HepG2 (cell line): Measurements from ENCODE around the gene AANAT. TPM values are rescaled to one million over a fixed set of nuclear protein-coding genes. Genes with fewer than 3 reads are reported as not detected.

Experiments
- polyA plus RNA-seq, 8 experiments: library from polyadenylated mRNA; depleted of rRNA in 3 of 8; stranded (reverse) in 7 of 8; unstranded in 1 of 8; fragments of >200 nt; fragmentation: Illumina TruSeq in 4 of 8; extraction: Trizol in 4 of 8; gene quantifications; 2 replicates each; pipeline versions ENCODE4 v1.2.1 to v1.2.3, GENCODE V29; 2011 to 2016; ENCODE audit warnings: low read depth in 4 of 8, missing spikeins in 1 of 8, mixed read lengths in 1 of 8; ENCODE audit not compliant: insufficient read depth in 1 of 8
- total RNA-seq, 5 experiments: library from RNA; depleted of rRNA; stranded (reverse); fragments of >200 nt; fragmentation: Illumina TruSeq; extraction: Trizol; gene quantifications; 2 replicates each; pipeline ENCODE4 v1.2.3, GENCODE V29; 2016; ENCODE audit warnings: low read depth in 1 of 5

Gene AANAT
- total and polyA plus RNA-seq, 2 of the 13 experiments (the other 11 are each of a cell fraction or from before 2014, with no cell fraction given): 0.07 TPM; not detected in 1

Other genes with a start within 250 kb of the AANAT start
- gene RNF157, start 227.1 kb upstream of the AANAT start, total RNA-seq (2016; rRNA removed; fragmentation: Illumina TruSeq; extraction: Trizol): 1.4 and 1.5 TPM in 2 replicates
- 0.44 and 0.82 TPM in 2 replicates for gene RNF157, start 227.1 kb upstream of the AANAT start, polyA plus RNA-seq (2011; rRNA removed)
- gene UBALD2, start 202.3 kb upstream of the AANAT start, total RNA-seq (2016; rRNA removed; fragmentation: Illumina TruSeq; extraction: Trizol): 3.3 and 5.3 TPM in 2 replicates
- 50.5 and 89.7 TPM in 2 replicates for gene UBALD2, start 202.3 kb upstream of the AANAT start, polyA plus RNA-seq (2011; rRNA removed)
- gene QRICH2, start 159.3 kb upstream of the AANAT start, total RNA-seq (2016; rRNA removed; fragmentation: Illumina TruSeq; extraction: Trizol): 2.7 and 3.7 TPM in 2 replicates
- gene QRICH2, start 159.3 kb upstream of the AANAT start, polyA plus RNA-seq (2011; rRNA removed): 5.7 and 11.5 TPM in 2 replicates
- 91.1 and 115 TPM in 2 replicates for gene PRPSAP1, start 113.7 kb upstream of the AANAT start, total RNA-seq (2016; rRNA removed; fragmentation: Illumina TruSeq; extraction: Trizol)
- 314 and 325 TPM in 2 replicates for gene PRPSAP1, start 113.7 kb upstream of the AANAT start, polyA plus RNA-seq (2011; rRNA removed)
- gene SPHK1, start 83.0 kb upstream of the AANAT start, total RNA-seq (2016; rRNA removed; fragmentation: Illumina TruSeq; extraction: Trizol): 111 and 160 TPM in 2 replicates
- gene SPHK1, start 83.0 kb upstream of the AANAT start, polyA plus RNA-seq (2011; rRNA removed): 129 and 137 TPM in 2 replicates
- gene UBE2O, start 14.5 kb upstream of the AANAT start, total RNA-seq (2016; rRNA removed; fragmentation: Illumina TruSeq; extraction: Trizol): 21.5 and 22.3 TPM in 2 replicates
- 23.5 and 30.4 TPM in 2 replicates for gene UBE2O, start 14.5 kb upstream of the AANAT start, polyA plus RNA-seq (2011; rRNA removed)
- gene RHBDF2, start 33.8 kb downstream of the AANAT start, total RNA-seq (2016; rRNA removed; fragmentation: Illumina TruSeq; extraction: Trizol): 4.2 and 7.8 TPM in 2 replicates
- 24.2 and 27.6 TPM in 2 replicates for gene RHBDF2, start 33.8 kb downstream of the AANAT start, polyA plus RNA-seq (2011; rRNA removed)
- 27.1 and 28.9 TPM in 2 replicates for gene CYGB, start 70.1 kb downstream of the AANAT start, total RNA-seq (2016; rRNA removed; fragmentation: Illumina TruSeq; extraction: Trizol)
- 18.9 and 23.3 TPM in 2 replicates for gene CYGB, start 70.1 kb downstream of the AANAT start, polyA plus RNA-seq (2011; rRNA removed)
- 0.52 TPM in 1 of 2 replicates, not detected in the other for gene PRCD, start 72.4 kb downstream of the AANAT start, total RNA-seq (2016; rRNA removed; fragmentation: Illumina TruSeq; extraction: Trizol)
- gene PRCD, start 72.4 kb downstream of the AANAT start, polyA plus RNA-seq (2011; rRNA removed): 0.35 and 0.51 TPM in 2 replicates
- gene ST6GALNAC2, start 118.3 kb downstream of the AANAT start, total RNA-seq (2016; rRNA removed; fragmentation: Illumina TruSeq; extraction: Trizol): 0.49 and 0.84 TPM in 2 replicates
- 0.12 and 0.30 TPM in 2 replicates for gene ST6GALNAC2, start 118.3 kb downstream of the AANAT start, polyA plus RNA-seq (2011; rRNA removed)
- not detected in 2 replicates for gene ST6GALNAC1, start 176.2 kb downstream of the AANAT start, total RNA-seq (2016; rRNA removed; fragmentation: Illumina TruSeq; extraction: Trizol)
- gene ST6GALNAC1, start 176.2 kb downstream of the AANAT start, polyA plus RNA-seq (2011; rRNA removed): not detected in 2 replicates
- 28.0 and 44.8 TPM in 2 replicates for gene MXRA7, start 243.4 kb downstream of the AANAT start, total RNA-seq (2016; rRNA removed; fragmentation: Illumina TruSeq; extraction: Trizol)
- gene MXRA7, start 243.4 kb downstream of the AANAT start, polyA plus RNA-seq (2011; rRNA removed): 112 and 139 TPM in 2 replicates